Dermis blood vessel endothelial cell (primary cell): Measurements from ENCODE around the gene GARIN1A. TPM values are rescaled to one million over a fixed set of nuclear protein-coding genes. Genes with fewer than 3 reads are reported as not detected.
"Not testable (repeated sequence)": the region's sequence is repeated elsewhere in the genome, so short reads cannot be mapped to it uniquely, and the experiment has no call there.

Source experiments
- DNase-seq: peaks from one replicate; pipeline ENCODE4 v3.0.0; 2010
- total RNA-seq: library from RNA; depleted of rRNA; stranded (reverse); fragments of >200 nt; gene quantifications from 2 replicates; pipeline ENCODE4 v1.2.3, GENCODE V29; 2014

Gene GARIN1A
- total RNA-seq, 1 donor from 2014 or later, result 0.17 TPM

GRCh38 chr7:128683738-128684137 lies 11.6 kb downstream of the GARIN1A start:
- DNase-seq, result not testable (repeated sequence)

DNA sequence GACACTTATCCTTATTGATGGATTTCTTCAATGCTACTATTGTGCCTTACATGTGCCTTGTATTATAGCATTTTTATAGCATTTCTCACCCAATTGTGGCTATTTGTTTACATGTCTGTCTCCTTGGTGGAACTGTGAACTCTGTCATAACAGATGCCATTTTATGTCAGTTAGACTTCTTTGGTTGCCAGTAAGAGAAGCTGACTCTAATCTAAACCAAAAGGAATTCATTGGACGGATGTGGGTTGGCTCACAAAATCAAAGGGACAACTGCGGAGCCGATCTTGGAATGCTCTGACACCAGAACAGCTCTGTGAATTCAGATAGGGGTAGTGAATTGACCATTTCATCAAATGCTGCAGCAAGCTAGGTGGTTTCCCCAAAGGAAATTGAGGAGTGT lies 15.0 kb downstream of the GARIN1A start:
- no peak for DNase-seq

DNA sequence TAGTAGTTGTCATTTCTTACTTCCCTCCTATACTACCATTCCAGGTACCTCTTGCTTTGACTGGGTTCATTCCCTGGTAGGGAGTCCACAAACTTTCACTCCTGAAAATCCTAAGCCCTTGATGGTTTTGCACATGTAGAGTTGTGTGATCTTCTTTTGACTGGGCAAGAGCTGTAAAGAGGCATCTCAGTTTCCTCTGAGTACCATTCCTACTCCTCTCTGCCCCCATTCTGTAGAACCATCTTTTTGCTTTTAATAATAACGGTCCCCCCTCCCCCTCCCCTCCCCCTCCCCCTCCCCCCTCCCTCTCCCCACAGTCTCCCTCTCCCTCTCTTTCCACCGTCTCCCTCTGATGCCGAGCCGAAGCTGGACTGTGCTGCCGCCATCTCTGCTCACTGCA lies 16.4 kb downstream of the GARIN1A start:
- no peak for DNase-seq

DNA sequence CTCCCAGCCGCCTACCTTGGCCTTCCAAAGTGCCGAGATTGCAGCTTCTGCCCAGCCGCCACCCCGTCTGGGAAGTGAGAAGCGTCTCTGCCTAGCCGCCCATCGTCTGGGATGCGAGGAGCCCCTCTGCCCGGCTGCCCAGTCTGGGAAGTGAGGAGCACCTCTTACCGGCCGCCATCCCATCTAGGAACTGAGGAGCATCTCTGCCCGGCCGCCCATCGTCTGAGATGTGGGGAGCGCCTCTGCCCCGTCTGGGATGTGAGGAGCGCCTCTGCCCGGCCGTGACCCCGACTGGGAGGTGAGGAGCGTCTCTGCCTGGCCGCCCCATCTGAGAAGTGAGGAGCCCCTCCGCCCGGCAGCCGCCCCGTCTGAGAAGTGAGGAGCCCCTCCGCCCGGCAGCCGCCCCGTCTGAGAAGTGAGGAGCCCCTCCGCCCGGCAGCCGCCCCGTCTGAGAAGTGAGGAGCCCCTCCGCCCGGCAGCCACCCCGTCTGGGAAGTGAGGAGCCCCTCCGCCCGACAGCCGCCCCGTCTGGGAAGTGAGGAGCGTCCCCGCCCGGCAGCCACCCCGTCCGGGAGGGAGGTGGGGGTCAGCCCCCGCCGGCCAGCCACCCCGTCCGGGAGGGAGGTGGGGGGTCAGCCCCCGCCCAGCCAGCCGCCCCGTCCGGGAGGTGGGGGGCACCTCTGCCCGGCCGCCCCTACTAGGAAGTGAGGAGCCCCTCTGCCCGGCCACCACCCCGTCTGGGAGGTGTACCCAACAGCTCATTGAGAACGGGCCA lies 17.3 kb downstream of the GARIN1A start:
- not testable (repeated sequence) for DNase-seq

DNA sequence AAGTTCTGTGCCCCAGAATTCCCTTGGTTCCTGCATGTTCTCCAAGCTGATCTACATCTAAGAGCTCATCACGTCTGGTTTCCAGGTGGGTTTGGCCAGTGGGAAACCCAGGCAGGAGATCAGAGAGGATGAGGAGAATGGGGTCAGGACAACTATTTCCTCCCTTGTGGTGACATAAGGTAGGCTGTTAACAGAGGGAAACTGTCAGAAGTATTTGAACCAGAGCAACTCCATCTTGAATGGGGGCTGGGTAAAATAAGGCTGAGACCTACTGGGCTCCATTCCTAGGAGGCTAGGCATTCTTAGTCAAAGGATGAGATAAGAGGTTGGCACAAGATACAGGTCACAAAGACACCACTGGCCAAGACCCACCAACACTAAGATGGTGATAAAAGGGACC lies 19.1 kb downstream of the GARIN1A start:
- no peak for DNase-seq

DNA sequence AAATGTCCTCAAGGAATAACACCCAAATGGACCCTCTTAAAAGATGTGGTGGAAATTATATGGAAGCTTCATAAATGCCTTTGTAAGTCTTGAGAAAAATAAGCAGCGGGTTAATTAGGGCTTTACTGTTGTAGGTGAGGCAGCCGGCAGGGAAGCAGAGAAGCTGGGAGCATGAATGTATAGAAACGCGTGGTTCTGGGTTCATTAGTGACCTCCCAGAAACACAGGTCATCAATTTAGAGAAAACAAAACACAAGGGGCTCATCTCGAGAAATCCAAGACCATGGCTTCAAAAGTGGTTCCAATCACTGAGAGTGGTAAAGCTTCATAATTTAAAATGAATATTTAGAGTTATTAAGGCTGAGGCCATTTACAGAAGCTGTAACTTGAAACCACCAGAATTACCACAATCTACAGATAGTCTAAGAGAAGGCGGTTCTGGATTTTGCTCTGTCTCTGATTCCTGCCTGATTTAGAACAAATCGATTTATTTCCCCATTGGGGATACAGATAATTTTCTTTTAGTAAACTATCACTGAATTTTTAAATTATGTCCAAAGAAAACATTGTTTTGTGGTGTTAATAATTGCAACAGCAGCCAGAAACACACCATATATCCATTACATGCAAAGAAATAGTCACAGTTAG lies 20.7 kb downstream of the GARIN1A start:
- no peak for DNase-seq

GRCh38 chr7:128693373-128694015 lies 21.4 kb downstream of the GARIN1A start:
- DNase-seq, result no peak

DNA sequence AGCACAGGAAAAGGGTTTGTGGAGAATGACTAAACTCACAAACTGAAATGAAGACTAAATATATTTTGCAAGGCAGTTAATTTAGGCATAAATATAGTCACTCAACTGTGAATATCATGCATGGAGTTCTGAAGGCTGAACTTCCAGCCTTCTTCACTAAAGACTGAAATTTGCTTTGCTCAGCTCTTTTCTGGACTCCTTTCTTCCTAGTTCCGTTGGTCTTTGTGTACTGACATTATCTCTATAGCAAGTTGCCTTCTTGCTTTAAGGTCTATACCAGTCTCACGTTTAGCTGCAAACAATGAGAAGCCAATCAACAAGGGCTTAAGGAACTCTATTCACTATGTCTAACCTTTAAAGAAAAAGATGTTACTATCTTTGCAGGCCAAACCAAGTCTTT lies 22.6 kb downstream of the GARIN1A start:
- no peak for DNase-seq

- DNase-seq, result peak; percentile 39
Measured at GRCh38 chr7:128697302-128697905, 25.3 kb downstream of the GARIN1A start.

DNA sequence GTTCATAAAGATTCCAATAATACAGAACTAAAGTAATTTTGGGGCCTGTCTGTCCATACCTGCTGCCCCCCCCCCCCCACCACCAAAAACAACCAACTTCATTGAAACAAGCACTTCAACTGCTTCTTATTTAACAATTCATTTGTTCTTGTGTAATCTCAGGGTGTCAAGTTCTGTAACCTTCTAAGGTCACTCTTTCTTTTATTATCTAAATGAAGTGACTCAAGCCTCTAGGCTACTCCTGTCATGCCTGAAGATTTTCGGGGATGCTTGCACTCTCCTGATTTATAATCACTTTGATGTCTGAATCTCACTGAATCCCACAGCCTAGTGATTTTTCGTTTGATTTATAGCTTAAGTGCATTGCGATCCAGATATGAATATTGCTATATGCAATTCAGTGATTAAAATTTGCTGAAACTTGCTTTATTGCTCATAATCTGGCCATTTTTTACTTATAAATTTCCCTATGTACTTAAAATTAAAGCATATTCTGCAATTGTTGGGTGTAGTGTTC lies 27.2 kb downstream of the GARIN1A start:
- DNase-seq, result no peak

DNA sequence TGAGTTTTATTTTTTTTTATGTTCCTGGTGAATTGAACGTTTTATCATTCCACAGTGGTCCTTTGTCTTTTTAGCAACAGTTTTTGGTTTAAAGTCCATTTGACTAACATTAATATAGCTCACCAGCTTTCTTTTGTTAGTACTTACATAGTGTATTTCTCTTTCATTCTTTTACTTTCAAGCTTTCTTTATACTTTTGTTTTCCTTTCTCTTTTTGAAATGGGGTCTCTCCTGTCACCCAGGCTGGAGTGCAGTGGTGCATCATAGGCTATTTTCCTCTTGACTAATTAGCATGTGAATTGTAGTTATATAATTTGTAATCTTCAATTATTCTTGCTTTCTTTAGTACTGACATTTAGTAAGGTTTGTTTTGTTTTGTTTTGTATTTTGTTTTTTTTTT lies 27.8 kb downstream of the GARIN1A start:
- DNase-seq, result no peak

DNA sequence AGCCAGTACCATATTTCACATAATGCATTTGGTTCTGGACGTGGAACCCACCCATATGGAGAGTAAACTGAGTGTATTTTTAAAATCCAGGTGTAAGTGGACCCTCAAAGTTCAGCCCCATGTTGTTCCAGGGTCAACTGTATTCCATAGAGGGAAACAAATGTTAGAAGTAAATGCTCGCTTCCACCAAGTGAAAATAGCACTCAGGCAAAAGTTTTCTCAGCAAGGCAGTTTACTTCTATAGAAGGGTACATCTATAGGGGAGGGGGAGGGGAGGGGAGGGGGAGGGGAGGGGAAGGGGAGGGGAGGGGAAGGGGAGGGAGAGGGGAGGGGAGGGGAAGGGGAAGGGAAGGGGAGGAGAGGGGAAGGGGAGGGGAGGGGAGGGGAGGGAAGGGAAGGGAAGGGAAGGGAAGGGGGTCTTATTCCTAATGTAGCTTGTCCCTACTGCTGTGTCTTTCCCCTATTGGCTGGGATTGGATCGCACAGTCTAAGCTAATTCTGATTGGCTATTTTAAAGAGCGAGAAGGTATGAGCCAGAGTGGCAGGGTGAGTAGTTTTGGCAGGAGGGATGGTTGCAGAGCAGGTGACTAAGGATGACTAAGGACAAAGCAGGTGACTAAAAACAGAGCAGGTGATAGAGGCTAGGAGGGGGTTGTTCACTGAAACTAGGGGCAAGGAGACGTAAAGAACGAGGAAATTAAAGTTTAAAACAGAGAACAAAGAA lies 29.1 kb downstream of the GARIN1A start:
- DNase-seq, result no peak

DNA sequence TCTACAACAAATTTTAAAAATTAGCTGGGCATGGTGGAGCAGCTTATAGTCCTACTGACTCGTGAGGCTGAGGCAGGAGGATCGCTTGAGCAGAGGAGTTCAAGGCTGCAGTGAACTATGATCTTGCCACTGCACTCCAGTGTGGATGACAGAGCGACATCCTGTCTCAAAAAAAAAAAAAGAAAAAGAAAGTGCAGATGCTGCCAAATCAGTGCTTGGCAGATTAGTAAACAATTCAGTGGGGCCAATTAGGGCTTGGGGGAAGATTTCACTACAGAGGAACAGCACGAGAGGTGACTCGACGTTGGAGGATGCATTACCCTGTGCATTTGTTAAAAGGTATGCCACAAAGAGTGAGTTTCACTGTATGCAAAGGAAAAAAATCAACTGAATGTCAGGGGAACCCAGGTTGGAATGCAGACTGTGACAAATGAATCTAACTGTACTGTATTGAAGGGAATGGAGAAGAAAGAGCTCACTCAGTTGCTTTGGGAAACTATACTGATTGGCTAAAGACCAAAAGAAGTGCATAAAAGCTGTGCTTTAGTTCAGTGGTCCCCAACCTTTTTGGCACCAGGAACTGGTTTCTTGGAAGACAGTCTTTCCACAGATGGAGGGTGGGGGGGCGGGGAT lies 31.6 kb downstream of the GARIN1A start:
- DNase-seq, result no peak

- peak; percentile 8 for DNase-seq
Measured at GRCh38 chr7:128705891-128706333, 33.8 kb downstream of the GARIN1A start.

DNA sequence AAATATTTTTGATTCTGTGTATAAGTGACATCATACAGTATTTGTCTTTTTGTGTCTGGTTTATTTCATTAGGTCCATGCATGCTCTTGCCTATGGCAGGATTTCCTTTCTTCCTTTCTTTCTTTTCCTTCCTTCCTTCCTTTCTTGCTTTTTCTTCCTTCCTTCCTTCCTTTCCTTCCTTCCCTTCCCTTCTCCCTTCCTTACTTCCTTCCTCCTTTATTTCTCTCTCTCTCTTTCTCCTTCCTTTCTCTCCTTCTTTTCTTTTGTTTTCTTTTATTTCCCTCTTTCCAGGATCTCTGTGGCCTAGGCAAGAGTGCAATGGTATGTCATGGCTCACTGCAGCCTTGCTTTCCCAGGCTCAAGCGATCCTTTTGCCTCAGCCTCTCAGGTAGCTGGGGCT lies 35.7 kb downstream of the GARIN1A start:
- no peak for DNase-seq

DNA sequence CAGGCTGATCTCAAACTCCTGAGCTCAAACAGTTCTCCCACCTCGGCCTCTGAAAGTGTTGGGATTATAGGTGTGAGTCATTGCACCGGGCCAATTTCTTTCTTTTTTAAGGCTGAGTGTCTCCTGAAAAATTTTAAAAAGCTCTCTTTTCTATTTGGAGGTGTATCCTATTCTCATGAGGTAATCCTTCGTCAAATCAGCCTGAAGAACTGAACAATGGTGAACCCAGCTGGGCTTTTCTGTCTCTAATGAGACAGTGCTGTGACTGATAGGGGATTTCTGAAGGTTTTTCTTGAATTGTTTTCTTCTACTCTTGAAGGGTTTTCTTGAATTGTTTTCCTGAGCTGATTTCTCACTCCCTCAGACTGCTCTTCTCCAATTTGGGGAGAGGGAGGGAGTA lies 36.1 kb downstream of the GARIN1A start:
- no peak for DNase-seq

GRCh38 chr7:128708824-128709223 lies 36.7 kb downstream of the GARIN1A start:
- no peak for DNase-seq

GRCh38 chr7:128710481-128710880 lies 38.4 kb downstream of the GARIN1A start:
- DNase-seq, result no peak

DNA sequence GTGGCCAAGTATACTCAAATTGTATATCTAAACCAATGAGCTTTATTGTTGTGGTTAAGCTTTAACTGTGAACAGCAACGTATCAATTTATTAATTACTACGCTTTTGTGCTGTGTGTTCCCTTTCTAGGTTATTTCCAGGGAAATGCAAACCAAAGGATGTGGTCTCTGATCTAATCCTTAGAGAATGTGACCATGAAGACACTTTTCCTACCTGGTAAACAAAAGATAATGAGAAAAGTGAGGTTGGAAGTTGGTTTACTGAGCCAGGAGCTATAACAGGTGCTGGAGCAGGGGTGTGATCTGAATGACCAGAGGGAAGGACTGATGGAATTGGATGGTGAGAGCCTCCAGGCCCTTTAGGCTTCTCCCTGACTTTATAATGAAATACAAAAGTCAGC lies 41.7 kb downstream of the GARIN1A start:
- no peak for DNase-seq

DNA sequence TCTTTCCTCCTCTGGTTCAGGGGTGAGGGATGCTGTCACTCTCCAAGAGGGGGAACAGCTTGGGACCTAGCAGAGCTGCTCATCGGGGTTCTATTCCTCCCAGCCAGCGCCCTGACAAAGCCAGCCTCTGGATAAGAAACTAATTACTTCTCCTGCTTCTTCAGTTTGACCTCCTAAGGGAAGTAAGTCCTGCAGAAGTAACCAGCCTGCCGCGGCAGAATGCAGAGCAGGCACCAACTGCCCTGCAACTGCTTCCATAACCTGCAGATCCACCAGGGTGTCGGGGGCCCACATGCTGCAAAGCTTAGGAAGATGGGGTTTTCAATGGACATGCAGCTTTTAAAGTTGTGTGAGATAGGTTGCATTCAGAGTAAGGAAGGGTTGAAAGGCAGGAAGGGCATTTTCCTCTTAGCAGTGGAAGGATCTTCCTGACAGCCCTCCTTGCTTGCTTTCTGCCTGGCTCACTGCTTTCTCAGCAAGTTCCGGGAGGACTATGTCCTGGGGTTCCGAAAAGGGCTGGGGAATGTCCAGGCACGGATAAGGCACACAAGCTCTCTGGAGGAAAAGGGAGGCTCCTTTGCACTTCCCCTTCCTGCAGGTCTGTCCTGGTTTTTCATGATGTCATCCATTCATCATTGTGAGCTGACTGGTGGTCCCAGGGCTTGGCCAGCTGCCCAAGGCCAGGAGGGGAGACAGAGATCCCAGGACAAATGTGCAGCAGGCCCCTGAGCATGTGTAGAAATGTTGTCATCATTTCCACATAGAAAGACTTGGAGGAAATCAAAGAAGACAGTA lies 42.8 kb downstream of the GARIN1A start:
- DNase-seq, result peak; percentile 28
